Naive thymus-derived CD4-positive, alpha-beta T cell (primary cell): ENCODE results near the gene CDYL. TPM values are rescaled to one million over a fixed set of nuclear protein-coding genes. Genes with fewer than 3 reads are reported as not detected.

Source experiments
- ATAC-seq: fragments of 150-1000 bp; cut with Tn5 transposase; 2 replicates; pipeline ENCODE4 v1.10.0; 2021; ENCODE audit warnings: mild to moderate bottlenecking, moderate library complexity
- CTCF ChIA-PET: fragments of 350-600 bp; sonication (Branson Sonifier 250); formaldehyde crosslinking; loops from one replicate; lab custom pipeline; 2021; ENCODE audit warnings: antibody characterized with exemption; lab: Charles Lee
- POLR2A ChIA-PET: fragments of 350-600 bp; sonication (Branson Sonifier 250); formaldehyde crosslinking; loops from one replicate; lab custom pipeline; 2021; ENCODE audit warnings: antibody characterized with exemption, inconsistent platforms; lab: Charles Lee
- DNase-seq, 9 donors: peaks; one replicate each; pipeline versions ENCODE4 v3.0.0 to v3.0.0-alpha.2; 2020 to 2022; ENCODE audit warnings: mixed read lengths in 1 of 9
- H3K27ac ChIP-seq: one replicate; pipeline ENCODE4 v1.7.0; 2013; ENCODE audit warnings: mild to moderate bottlenecking, low read depth, low read length, moderate library complexity
- H3K27me3 ChIP-seq, 2 donors: one replicate each; pipeline ENCODE4 v1.7.0; 2013; ENCODE audit warnings: low read length in 2 of 2, mild to moderate bottlenecking in 2 of 2, moderate library complexity in 2 of 2; ENCODE audit not compliant: control insufficient read depth in 2 of 2, insufficient read depth in 2 of 2
- H3K36me3 ChIP-seq, 3 experiments: 1 replicate in 2 of 3; 2 replicates in 1 of 3; pipeline ENCODE4 v1.7.0; 2013; ENCODE audit warnings: low read length in 3 of 3, mild to moderate bottlenecking in 3 of 3, moderate library complexity in 1 of 3; ENCODE audit not compliant: insufficient read depth in 3 of 3, control insufficient read depth in 2 of 3
- H3K4me1 ChIP-seq, 2 donors: one replicate each; pipeline ENCODE4 v1.7.0; 2013; ENCODE audit warnings: low read length in 2 of 2, mild to moderate bottlenecking in 2 of 2, moderate library complexity in 1 of 2; ENCODE audit not compliant: control insufficient read depth in 2 of 2, insufficient read depth in 2 of 2
- H3K4me3 ChIP-seq: 2 replicates; pipeline ENCODE4 v1.7.0; 2013; ENCODE audit warnings: mild to moderate bottlenecking, low read length
- H3K9me3 ChIP-seq, 3 experiments: 1 replicate in 2 of 3; 2 replicates in 1 of 3; pipeline ENCODE4 v1.7.0; 2013; ENCODE audit warnings: low read length in 3 of 3; ENCODE audit not compliant: control insufficient read depth in 2 of 3
- H3K27ac Mint-ChIP-seq, 9 donors: one replicate each; pipeline ENCODE4 v1.8.0; 2020 to 2022; ENCODE audit warnings: mixed read lengths in 9 of 9, mild to moderate bottlenecking in 8 of 9, moderate library complexity in 5 of 9, inconsistent platforms in 2 of 9
- H3K27me3 Mint-ChIP-seq, 5 donors: one replicate each; pipeline ENCODE4 v1.8.0; 2021 to 2022; ENCODE audit warnings: mixed read lengths in 5 of 5, mild to moderate bottlenecking in 1 of 5
- H3K36me3 Mint-ChIP-seq, 5 donors: one replicate each; pipeline ENCODE4 v1.8.0; 2020 to 2022; ENCODE audit warnings: mixed read lengths in 5 of 5, mild to moderate bottlenecking in 3 of 5, inconsistent platforms in 1 of 5
- H3K4me1 Mint-ChIP-seq, 7 donors: one replicate each; pipeline ENCODE4 v1.8.0; 2020 to 2022; ENCODE audit warnings: mixed read lengths in 7 of 7, mild to moderate bottlenecking in 3 of 7, inconsistent platforms in 1 of 7
- H3K4me3 Mint-ChIP-seq, 10 donors: one replicate each; pipeline ENCODE4 v1.8.0; 2020 to 2022; ENCODE audit warnings: mild to moderate bottlenecking in 10 of 10, mixed read lengths in 10 of 10, moderate library complexity in 6 of 10, inconsistent platforms in 2 of 10
- H3K9me3 Mint-ChIP-seq, 11 donors: one replicate each; pipeline ENCODE4 v1.8.0; 2020 to 2022; ENCODE audit warnings: mixed read lengths in 11 of 11, mild to moderate bottlenecking in 4 of 11, inconsistent platforms in 1 of 11, moderate library complexity in 1 of 11
- intact Hi-C, 2 donors: fragments of 100-400 bp; cut with micrococcal nuclease; formaldehyde crosslinking; loops; one replicate each; pipeline ENCODE4 v1.15.1; 2023
- polyA plus RNA-seq, 2 donors: library from polyadenylated mRNA; unstranded; fragments of 300-500 nt; fragmentation: Illumina TruSeq; gene quantifications; one replicate each; pipeline ENCODE4 v1.2.3, GENCODE V29; 2021
- total RNA-seq, 6 experiments: library from RNA in 5 of 6; stranded (reverse) in 5 of 6; gene quantifications; 1 replicate in 5 of 6; 2 replicates in 1 of 6; pipeline ENCODE4 v1.2.3 and lab custom pipeline; 2021 to 2026

The CDYL gene
- total and polyA plus RNA-seq, 7 experiments from 2014 or later = 3.6 to 43.3 (median 32.3) TPM

GRCh38 chr6:4957521-4958231, 181.5 kb downstream of the CDYL start:
- Mint-ChIP-seq H3K27ac (no peak overlapping the region), H3K4me1 (no peaks in the 10 kb centered on the region), H3K4me3 (no peak overlapping the region), H3K9me3 (peaks cover 0 to 24% (median 2%) of the 10 kb centered on the region in 11 donors), H3K36me3 (peaks cover 0 to 23% (median 12%) of the 10 kb centered on the region in 5 donors), H3K27me3 (peaks cover 0 to 8% (median 3%) of the 10 kb centered on the region in 5 donors)
- peaks cover 0 to 7% (median 0%) of the 10 kb centered on the region in 3 experiments for H3K9me3 ChIP-seq
- POLR2A ChIA-PET = no interaction called here
- CTCF ChIA-PET = interaction anchor here (0.6 kb wide), 1 partner anchor 465 kb away, joined by 3 read pairs; no protein-coding TSS in a partner anchor
- H3K27me3 ChIP-seq = no peaks in the 10 kb centered on the region
- no peaks in the 10 kb centered on the region for H3K4me1 ChIP-seq
- H3K27ac ChIP-seq = no peak overlapping the region
- no peak overlapping the region for H3K4me3 ChIP-seq
- intact Hi-C loops = no loop called here
- no peak for ATAC-seq
- no peak for DNase-seq
- peaks cover 0 to 15% (median 0%) of the 10 kb centered on the region in 3 experiments for H3K36me3 ChIP-seq

DNA sequence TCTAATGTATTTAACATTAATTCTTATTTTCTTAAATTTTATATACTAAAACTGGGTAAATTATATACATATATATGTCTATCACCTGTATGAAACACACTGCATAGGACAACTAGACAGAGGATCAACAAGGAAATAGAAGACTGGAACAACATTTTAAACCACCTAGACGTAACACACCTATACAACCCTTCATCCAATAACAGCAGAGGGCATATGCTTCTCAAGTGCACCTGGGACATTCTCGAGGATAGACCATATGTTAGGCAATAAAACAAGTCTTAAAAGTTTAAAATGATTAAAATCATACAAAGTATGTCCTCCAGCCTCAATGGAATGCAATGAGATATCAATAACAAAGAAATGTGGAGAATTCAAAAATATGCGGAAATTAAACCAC, 182.4 kb downstream of the CDYL start:
- H3K27ac Mint-ChIP-seq = no peak overlapping the region
- ChIA-PET POLR2A (no interaction called here), CTCF (no interaction called here)
- H3K4me1 Mint-ChIP-seq = no peaks in the 10 kb centered on the region
- peaks cover 0 to 8% (median 0%) of the 10 kb centered on the region in 3 experiments for H3K36me3 ChIP-seq
- H3K9me3 Mint-ChIP-seq = peaks cover 0 to 24% (median 2%) of the 10 kb centered on the region in 11 donors
- peaks cover 0 to 19% (median 9%) of the 10 kb centered on the region in 5 donors for H3K36me3 Mint-ChIP-seq
- DNase-seq (no peak), ATAC-seq (no peak)
- H3K4me1 ChIP-seq = no peaks in the 10 kb centered on the region
- H3K27ac ChIP-seq = no peak overlapping the region
- H3K27me3 ChIP-seq = no peaks in the 10 kb centered on the region
- H3K9me3 ChIP-seq = peaks cover 0 to 7% (median 0%) of the 10 kb centered on the region in 3 experiments
- intact Hi-C loops = no loop called here
- peaks cover 0 to 8% (median 3%) of the 10 kb centered on the region in 5 donors for H3K27me3 Mint-ChIP-seq
- no peak overlapping the region for H3K4me3 Mint-ChIP-seq
- no peak overlapping the region for H3K4me3 ChIP-seq

GRCh38 chr6:4961322-4962168, 185.3 kb downstream of the CDYL start:
- ChIA-PET POLR2A (no interaction called here), CTCF (interaction anchor here (0.6 to 0.7 kb wide), 2 partner anchors 155 to 715 kb away, joined by 3 read pairs; no protein-coding TSS in a partner anchor)
- H3K9me3 Mint-ChIP-seq = peaks cover 0 to 24% (median 2%) of the 10 kb centered on the region in 11 donors
- no peak overlapping the region for H3K27ac ChIP-seq
- intact Hi-C loops = no loop called here
- H3K4me1 ChIP-seq = no peaks in the 10 kb centered on the region
- H3K4me1 Mint-ChIP-seq = no peaks in the 10 kb centered on the region
- H3K27ac Mint-ChIP-seq = no peak overlapping the region
- peaks cover 0 to 7% (median 0%) of the 10 kb centered on the region in 3 experiments for H3K9me3 ChIP-seq
- no peak overlapping the region for H3K4me3 Mint-ChIP-seq
- H3K36me3 ChIP-seq = no peaks in the 10 kb centered on the region
- H3K27me3 ChIP-seq = no peaks in the 10 kb centered on the region
- ATAC-seq (no peak), DNase-seq (no peak)
- H3K4me3 ChIP-seq = no peak overlapping the region
- H3K36me3 Mint-ChIP-seq = peaks cover 0 to 5% (median 3%) of the 10 kb centered on the region in 5 donors
- H3K27me3 Mint-ChIP-seq = peaks cover 0 to 8% (median 4%) of the 10 kb centered on the region in 5 donors

GRCh38 chr6:4962905-4963304, 186.7 kb downstream of the CDYL start:
- Mint-ChIP-seq H3K4me1 (no peaks in the 10 kb centered on the region), H3K4me3 (no peak overlapping the region), H3K27ac (no peak overlapping the region), H3K36me3 (peaks cover 0 to 3% (median 0%) of the 10 kb centered on the region in 5 donors), H3K9me3 (peaks cover 0 to 24% (median 2%) of the 10 kb centered on the region in 11 donors), H3K27me3 (peaks cover 0 to 8% (median 4%) of the 10 kb centered on the region in 5 donors)
- ATAC-seq = no peak
- ChIA-PET POLR2A (no interaction called here), CTCF (no interaction called here)
- Histone ChIP-seq H3K36me3 (no peaks in the 10 kb centered on the region), H3K27ac (no peak overlapping the region), H3K27me3 (no peaks in the 10 kb centered on the region), H3K9me3 (peaks cover 0 to 2% (median 0%) of the 10 kb centered on the region in 3 experiments), H3K4me3 (no peak overlapping the region), H3K4me1 (no peaks in the 10 kb centered on the region)
- intact Hi-C loops = no loop called here
- DNase-seq = no peak

DNA sequence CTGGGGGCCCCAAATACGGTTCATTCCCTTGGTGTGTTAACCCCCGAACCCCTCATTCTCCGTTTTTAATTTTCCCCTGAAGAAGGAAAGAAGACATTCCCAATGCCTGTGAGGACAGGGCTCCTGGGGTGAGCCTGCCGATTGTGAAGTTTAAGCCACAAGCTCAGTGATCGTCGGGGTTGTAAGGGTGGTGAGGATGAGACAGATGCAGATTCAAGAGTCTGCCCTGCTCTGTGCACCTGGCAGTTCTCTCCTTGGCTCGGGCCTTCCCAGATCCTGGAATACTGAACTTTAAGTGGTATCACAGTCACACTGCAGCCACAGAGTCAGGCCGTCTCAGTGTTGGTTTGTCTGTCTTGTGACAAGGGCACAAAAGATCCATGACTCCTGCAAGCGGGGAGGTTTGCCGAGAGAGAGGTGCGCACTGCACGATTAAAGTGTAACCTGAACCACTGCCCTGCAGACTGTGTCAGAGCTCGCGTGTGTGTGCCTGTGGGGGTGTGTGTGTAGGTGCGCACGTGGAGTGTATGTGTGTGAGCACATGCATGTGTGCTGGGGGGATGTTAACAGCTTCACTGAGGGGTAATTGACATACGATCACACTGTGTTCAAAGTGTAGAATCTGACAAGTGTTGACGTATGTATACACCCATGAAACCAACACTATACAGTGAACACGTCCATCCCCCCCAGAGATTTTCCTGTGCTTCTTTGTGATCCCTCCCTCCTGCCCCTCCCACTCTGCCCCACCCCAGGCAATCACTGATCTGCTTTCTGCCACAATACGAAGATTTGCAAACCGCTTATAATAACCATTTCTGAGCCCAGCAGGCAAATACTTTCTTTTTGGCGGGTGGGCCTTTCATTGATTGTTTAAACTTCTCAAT, 188.7 kb downstream of the CDYL start:
- H3K9me3 ChIP-seq = no peaks in the 10 kb centered on the region
- H3K27me3 Mint-ChIP-seq = peaks cover 0 to 4% (median 4%) of the 10 kb centered on the region in 5 donors
- no peak overlapping the region for H3K27ac Mint-ChIP-seq
- peaks cover 0 to 3% (median 0%) of the 10 kb centered on the region in 5 donors for H3K36me3 Mint-ChIP-seq
- CTCF ChIA-PET = no interaction called here
- no peaks in the 10 kb centered on the region for H3K4me1 Mint-ChIP-seq
- intact Hi-C loops = no loop called here
- peaks cover 0 to 14% (median under 1%) of the 10 kb centered on the region in 11 donors for H3K9me3 Mint-ChIP-seq
- no peaks in the 10 kb centered on the region for H3K4me1 ChIP-seq
- no peak overlapping the region for H3K27ac ChIP-seq
- no peaks in the 10 kb centered on the region for H3K36me3 ChIP-seq
- no peak overlapping the region for H3K4me3 ChIP-seq
- ATAC-seq (no peak), DNase-seq (no peak)
- H3K4me3 Mint-ChIP-seq = no peak overlapping the region
- POLR2A ChIA-PET = no interaction called here
- no peaks in the 10 kb centered on the region for H3K27me3 ChIP-seq
